ENCODE measurements around the gene BIK. TPM values are rescaled to one million over a fixed set of nuclear protein-coding genes. Genes with fewer than 3 reads are reported as not detected.
A peak's percentile ranks its signal among the peaks of the same experiment; 100 is the strongest.

BIK gene
- total RNA-seq, 1 donor from 2014 or later, result 9.9 TPM

DNA sequence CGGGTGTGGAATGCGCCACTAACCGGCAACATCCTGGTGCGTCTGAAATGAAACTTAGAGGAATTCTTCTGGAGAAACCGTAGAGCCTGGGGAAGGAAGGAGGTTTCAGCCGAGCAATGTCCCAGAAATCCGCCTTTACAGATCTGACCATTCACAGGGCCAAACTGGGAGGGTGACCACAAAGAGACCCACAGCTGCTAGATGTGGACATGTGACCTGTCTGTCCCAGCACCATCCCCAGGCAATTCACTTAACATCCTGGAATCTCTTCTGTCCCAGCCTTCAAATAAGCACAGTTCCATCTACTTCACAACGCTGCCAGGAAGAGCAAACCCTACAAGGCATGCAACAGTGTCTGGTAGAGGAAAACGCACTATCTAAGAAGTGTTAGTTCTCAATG is 22.9 kb downstream of the BIK start:
- TF ChIP-seq, protein P1, sequence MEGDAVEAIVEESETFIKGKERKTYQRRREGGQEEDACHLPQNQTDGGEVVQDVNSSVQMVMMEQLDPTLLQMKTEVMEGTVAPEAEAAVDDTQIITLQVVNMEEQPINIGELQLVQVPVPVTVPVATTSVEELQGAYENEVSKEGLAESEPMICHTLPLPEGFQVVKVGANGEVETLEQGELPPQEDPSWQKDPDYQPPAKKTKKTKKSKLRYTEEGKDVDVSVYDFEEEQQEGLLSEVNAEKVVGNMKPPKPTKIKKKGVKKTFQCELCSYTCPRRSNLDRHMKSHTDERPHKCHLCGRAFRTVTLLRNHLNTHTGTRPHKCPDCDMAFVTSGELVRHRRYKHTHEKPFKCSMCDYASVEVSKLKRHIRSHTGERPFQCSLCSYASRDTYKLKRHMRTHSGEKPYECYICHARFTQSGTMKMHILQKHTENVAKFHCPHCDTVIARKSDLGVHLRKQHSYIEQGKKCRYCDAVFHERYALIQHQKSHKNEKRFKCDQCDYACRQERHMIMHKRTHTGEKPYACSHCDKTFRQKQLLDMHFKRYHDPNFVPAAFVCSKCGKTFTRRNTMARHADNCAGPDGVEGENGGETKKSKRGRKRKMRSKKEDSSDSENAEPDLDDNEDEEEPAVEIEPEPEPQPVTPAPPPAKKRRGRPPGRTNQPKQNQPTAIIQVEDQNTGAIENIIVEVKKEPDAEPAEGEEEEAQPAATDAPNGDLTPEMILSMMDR (IDR thresholded peaks at IDR 0.05; ENCODE audit: unreplicated experiment), result no peak
- H3K4me1 Mint-ChIP-seq, result peaks cover 7% of the 10 kb centered on the region
- no peak overlapping the region for H3K27ac Mint-ChIP-seq
- no peaks in the 10 kb centered on the region for H3K9me3 Mint-ChIP-seq
- no peaks in the 10 kb centered on the region for H3K27me3 Mint-ChIP-seq (ENCODE audit: low read depth)
- peaks cover 19% of the 10 kb centered on the region for H3K36me3 Mint-ChIP-seq
- no peak for DNase-seq (ENCODE audit: low spot score in 2 of 2, unreplicated experiment in 2 of 2)
- no peak overlapping the region for H3K4me3 Mint-ChIP-seq

DNA sequence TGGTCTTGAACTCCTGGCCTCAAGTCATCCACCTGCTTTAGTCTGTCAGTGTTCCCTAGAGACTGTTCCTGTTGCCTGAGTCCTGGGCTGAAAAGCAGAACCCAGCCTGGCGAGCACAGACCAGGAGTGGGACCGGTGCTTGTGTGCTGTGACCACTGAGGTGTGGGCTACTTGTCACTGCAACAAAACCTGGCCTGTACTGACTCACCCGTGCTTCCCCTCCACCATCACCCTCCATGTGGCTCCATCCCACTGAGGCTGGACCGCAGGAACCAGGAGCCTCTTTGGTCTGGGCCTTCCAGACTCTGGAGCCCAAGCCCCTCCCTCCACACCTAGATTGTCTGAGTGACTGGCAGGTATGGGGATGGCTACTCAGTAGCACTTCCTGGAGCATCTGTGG is 24.0 kb downstream of the BIK start:
- TF ChIP-seq, protein P1 (IDR thresholded peaks at IDR 0.05; ENCODE audit: unreplicated experiment), result no peak
- H3K27me3 Mint-ChIP-seq (ENCODE audit: low read depth), result no peaks in the 10 kb centered on the region

GRCh38 chr22:43135565-43135964 is 25.0 kb downstream of the BIK start:
- H3K27ac Mint-ChIP-seq, result no peak overlapping the region
- no peak overlapping the region for H3K4me3 Mint-ChIP-seq
- H3K4me1 Mint-ChIP-seq, result no peaks in the 10 kb centered on the region
- H3K9me3 Mint-ChIP-seq, result no peaks in the 10 kb centered on the region
- TF ChIP-seq, protein P1 (IDR thresholded peaks at IDR 0.05; ENCODE audit: unreplicated experiment), result no peak
- DNase-seq (ENCODE audit: low spot score in 2 of 2, unreplicated experiment in 2 of 2), result no peak
- H3K36me3 Mint-ChIP-seq, result peaks cover 22% of the 10 kb centered on the region
- no peaks in the 10 kb centered on the region for H3K27me3 Mint-ChIP-seq (ENCODE audit: low read depth)

More for the DNA sequence above, 24.0 kb downstream of the BIK start:
- H3K27ac Mint-ChIP-seq, result no peak overlapping the region
- no peak overlapping the region for H3K4me3 Mint-ChIP-seq
- H3K4me1 Mint-ChIP-seq, result no peaks in the 10 kb centered on the region
- no peak for DNase-seq (ENCODE audit: low spot score in 2 of 2, unreplicated experiment in 2 of 2)
- H3K36me3 Mint-ChIP-seq, result peaks cover 19% of the 10 kb centered on the region
- H3K9me3 Mint-ChIP-seq, result no peaks in the 10 kb centered on the region

- TF ChIP-seq, protein P1 (IDR thresholded peaks at IDR 0.05; ENCODE audit: unreplicated experiment), result peak; percentile 47
- no peak overlapping the region for H3K27ac Mint-ChIP-seq
- no peak overlapping the region for H3K4me3 Mint-ChIP-seq
- H3K36me3 Mint-ChIP-seq, result peaks cover 22% of the 10 kb centered on the region
- DNase-seq (ENCODE audit: low spot score in 2 of 2, unreplicated experiment in 2 of 2), result peak; percentile 45 to 56
- no peaks in the 10 kb centered on the region for H3K27me3 Mint-ChIP-seq (ENCODE audit: low read depth)
- no peaks in the 10 kb centered on the region for H3K4me1 Mint-ChIP-seq
- no peaks in the 10 kb centered on the region for H3K9me3 Mint-ChIP-seq
Measured at GRCh38 chr22:43136255-43136654, 25.7 kb downstream of the BIK start.

GRCh38 chr22:43136801-43137200 is 26.3 kb downstream of the BIK start:
- no peaks in the 10 kb centered on the region for H3K9me3 Mint-ChIP-seq
- no peak overlapping the region for H3K27ac Mint-ChIP-seq
- DNase-seq (ENCODE audit: low spot score in 2 of 2, unreplicated experiment in 2 of 2), result no peak
- peaks cover 1% of the 10 kb centered on the region for H3K4me1 Mint-ChIP-seq
- no peak overlapping the region for H3K4me3 Mint-ChIP-seq
- no peaks in the 10 kb centered on the region for H3K27me3 Mint-ChIP-seq (ENCODE audit: low read depth)
- H3K36me3 Mint-ChIP-seq, result peaks cover 22% of the 10 kb centered on the region
- TF ChIP-seq, protein P1 (IDR thresholded peaks at IDR 0.05; ENCODE audit: unreplicated experiment), result no peak
